K562 (cell line): ENCODE data around the gene OGDH. TPM values are rescaled to one million over a fixed set of nuclear protein-coding genes. Genes with fewer than 3 reads are reported as not detected.

Source experiments
- ATAC-seq: fragments of 200-7000 bp; cut with Tn5 transposase; 3 replicates; pipeline ENCODE4 v1.9.1; 2020; ENCODE audit warnings: moderate library complexity
- BruUV-seq: library from RNA; stranded (reverse); fragments of 400-500 nt; replicated peaks from 2 replicates; lab custom pipeline; 2021; lab: Mats Ljungman, UMichigan
- CTCF ChIA-PET: fragments of 300-600 bp; formaldehyde crosslinking; extraction: SDS; loops from one replicate; lab custom pipeline; 2021; ENCODE audit warnings: low intra/inter-chr PET ratio; lab: Yijun Ruan, JAX
- POLR2A ChIA-PET: fragments of 300-600, 350-650 bp; sonication (Branson Sonifier 250); formaldehyde crosslinking; extraction: SDS; loops from one replicate; lab custom pipeline; 2021; ENCODE audit warnings: antibody characterized with exemption, inconsistent platforms; lab: Yijun Ruan, JAX
- DNase-seq, 4 experiments: peaks; one replicate each; pipeline versions ENCODE4 v3.0.0 to v3.0.0-alpha.2; 2011 to 2018; ENCODE audit warnings: low spot score in 3 of 4, mixed read lengths in 3 of 4; ENCODE audit errors: extremely low read depth in 1 of 4
- FAIRE-seq: peaks from 2 replicates; lab custom pipeline; 2011; peaks lifted over from hg19 to GRCh38; lab: Jason Lieb, UNC
- H2AFZ ChIP-seq: 2 replicates; pipeline ENCODE4 v1.6.0; 2011; ENCODE audit warnings: low read depth, low read length, control low read depth, inconsistent platforms
- H3K27ac ChIP-seq: fragments of 200-600 bp; 3 replicates; pipeline ENCODE4 v1.8.0; 2011; ENCODE audit warnings: low read depth, mild to moderate bottlenecking, control low read depth, inconsistent platforms, low read length, moderate library complexity, mixed read lengths; ENCODE audit errors: extremely low read depth
- H3K27me3 ChIP-seq, 2 experiments: fragments of 300-600 bp in 1 of 2; 2 replicates in 1 of 2; 3 replicates in 1 of 2; pipeline versions ENCODE4 v1.6.0 to v1.8.0; 2011; ENCODE audit warnings: inconsistent platforms in 2 of 2, low read length in 2 of 2, mild to moderate bottlenecking in 1 of 2, mixed read lengths in 1 of 2, moderate library complexity in 1 of 2; ENCODE audit not compliant: control insufficient read depth in 2 of 2, insufficient read depth in 2 of 2
- H3K36me3 ChIP-seq: fragments of 300-600 bp; 3 replicates; pipeline ENCODE4 v1.8.0; 2011; ENCODE audit warnings: mild to moderate bottlenecking, low read length, inconsistent platforms; ENCODE audit not compliant: control insufficient read depth, insufficient read depth
- H3K4me1 ChIP-seq, 2 experiments: fragments of 200-600 bp in 1 of 2; replicated peaks in 1 of 2; 2 replicates in 1 of 2; 3 replicates in 1 of 2; pipeline versions ENCODE4 v1.5.1 to v1.8.0; 2011; ENCODE audit warnings: inconsistent platforms in 2 of 2, low read length in 2 of 2, mild to moderate bottlenecking in 1 of 2, mixed read lengths in 1 of 2, moderate library complexity in 1 of 2; ENCODE audit not compliant: control insufficient read depth in 2 of 2, insufficient read depth in 2 of 2
- H3K4me2 ChIP-seq: 2 replicates; pipeline ENCODE4 v1.6.1; 2011; ENCODE audit warnings: low read length, control low read depth, inconsistent platforms, mixed read lengths; ENCODE audit not compliant: insufficient read depth
- H3K4me3 ChIP-seq: fragments of 200-600 bp; sonication (generic), shearing (Covaris generic); 2 replicates; pipeline ENCODE4 v1.5.1; 2016; ENCODE audit warnings: control low read depth, inconsistent platforms
- H3K79me2 ChIP-seq: fragments of 200-600 bp; 3 replicates; pipeline ENCODE4 v1.8.0; 2011; ENCODE audit warnings: low read length, inconsistent platforms; ENCODE audit not compliant: control insufficient read depth, insufficient read depth
- H3K9ac ChIP-seq, 2 experiments: 2 replicates each; pipeline versions ENCODE4 v1.6.0 to v1.6.1; 2011; ENCODE audit warnings: low read depth in 2 of 2, low read length in 2 of 2, control low read depth in 1 of 2, inconsistent platforms in 1 of 2, mild to moderate bottlenecking in 1 of 2, mixed read lengths in 1 of 2; ENCODE audit not compliant: insufficient read depth in 1 of 2
- H3K9me1 ChIP-seq: one replicate; pipeline ENCODE4 v1.6.0; 2011; ENCODE audit warnings: inconsistent platforms, mild to moderate bottlenecking, low read length, moderate library complexity; ENCODE audit not compliant: control insufficient read depth, insufficient read depth
- H3K9me3 ChIP-seq: replicated peaks from 2 replicates; pipeline ENCODE4 v1.5.1; 2011; ENCODE audit warnings: low read depth, low read length, inconsistent platforms; ENCODE audit not compliant: control insufficient read depth, insufficient read depth
- H4K20me1 ChIP-seq: replicated peaks from 2 replicates; pipeline ENCODE4 v1.6.1; 2011; ENCODE audit warnings: low read length, inconsistent platforms, mixed read lengths; ENCODE audit not compliant: control insufficient read depth, insufficient read depth
- DMBX1 ChIP-seq: fragments of 250-450 bp; sonication (Bioruptor Pico); IDR thresholded peaks from 2 replicates; pipeline ENCODE4 v1.8.0; 2022; ENCODE audit warnings: inconsistent platforms, mild to moderate bottlenecking, moderate library complexity, borderline replicate concordance
- EWSR1 ChIP-seq: fragments of 450-650 bp; IDR thresholded peaks from 2 replicates; pipeline ENCODE4 v1.6.1; 2018; ENCODE audit warnings: borderline replicate concordance, mild to moderate bottlenecking, low read depth, moderate library complexity; ENCODE audit not compliant: partially characterized antibody
- SETDB1 ChIP-seq: IDR thresholded peaks from one replicate; pipeline ENCODE4 v1.6.1; 2012; ENCODE audit warnings: low read length, control low read depth, inconsistent platforms
- ZNF121 ChIP-seq: sonication (generic); formaldehyde crosslinking; conservative IDR thresholded peaks from 2 replicates; pipeline ENCODE4 v1.8.0; 2022; ENCODE audit warnings: missing genetic modification reagents
- ZNF507 ChIP-seq: conservative IDR thresholded peaks from 2 replicates; pipeline ENCODE4 v1.6.1; 2017; ENCODE audit warnings: missing genetic modification characterization, missing compliant biosample characterization
- WGBS: fragments of 100-300 bp; shearing (Covaris generic); methylation state at CpG from one replicate; pipeline ENCODE4 v1.1.6; 2016; ENCODE audit warnings: low coverage, mixed read lengths; ENCODE audit not compliant: insufficient coverage; ENCODE audit errors: missing lambda C conversion rate; 5-methylcytosine and 5-hydroxymethylcytosine counted together
- in situ Hi-C: fragments of 300-500 bp; cut with MboI; formaldehyde crosslinking; loops from 4 replicates; pipeline ENCODE4 v1.15.0; 2018; ENCODE audit warnings: inconsistent platforms, mixed read lengths
- intact Hi-C: fragments of 100-400 bp; cut with micrococcal nuclease; formaldehyde crosslinking; loops from 2 replicates; pipeline ENCODE4 v1.14.2; 2022
- polyA plus RNA-seq, 8 experiments: library from polyadenylated mRNA; depleted of rRNA in 4 of 8; stranded (reverse) in 5 of 8; unstranded in 3 of 8; fragments of >200 nt; fragmentation: Nextera tagmentation in 2 of 8; fragmentation: Illumina TruSeq in 1 of 8; extraction: Ambion mirVana in 2 of 8; extraction: Trizol in 1 of 8; gene quantifications; 2 replicates each; pipeline versions ENCODE4 v1.2.1 to v1.2.3, GENCODE V29; 2011 to 2014; ENCODE audit warnings: inconsistent platforms in 1 of 8, missing spikeins in 1 of 8
- total RNA-seq, 7 experiments: library from RNA; depleted of rRNA in 6 of 7; stranded (reverse); fragments of >200 nt in 6 of 7; fragmentation: Illumina TruSeq in 2 of 7; extraction: Trizol in 2 of 7; gene quantifications; 2 replicates each; pipeline versions ENCODE4 v1.2.1 to v1.2.3, GENCODE V29; 2011 to 2021; ENCODE audit warnings: low replicate concordance in 1 of 7
- TF ChIP-seq, protein P1 (sequence below): fragments of 250-450 bp; sonication (Bioruptor Pico); IDR thresholded peaks from 2 replicates; pipeline ENCODE4 v1.8.0; 2021; ENCODE audit warnings: moderate library complexity, mild to moderate bottlenecking, inconsistent platforms
- TF ChIP-seq, protein P2 (sequence below), 2 experiments: fragments of 450-650 bp; IDR thresholded peaks; 2 replicates each; pipeline ENCODE4 v1.6.1; 2016
- TF ChIP-seq, protein P3 (sequence below): fragments of 200-800 bp; sonication (Bioruptor generic); IDR thresholded peaks from 2 replicates; pipeline ENCODE4 v1.6.1; 2016; ENCODE audit warnings: missing genetic modification characterization, missing compliant biosample characterization

Gene OGDH
- total and polyA plus RNA-seq, 9 of the 15 experiments (the other 6 are each of a cell fraction or from before 2014, with no cell fraction given): 3.1 to 80.3 (median 23.5) TPM

GRCh38 chr7:44602576-44602910, 3.9 kb upstream of the OGDH start:
- WGBS: 0% methylated on average over 1 of the region's 1 CpG
- POLR2A ChIA-PET: no interaction called here
- no peak for TF ChIP-seq SETDB1
- TF ChIP-seq, protein P1, sequence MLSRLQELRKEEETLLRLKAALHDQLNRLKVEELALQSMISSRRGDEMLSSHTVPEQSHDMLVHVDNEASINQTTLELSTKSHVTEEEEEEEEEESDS: no peak
- TF ChIP-seq ZNF121: peak; percentile 78
- no peak for TF ChIP-seq DMBX1 (CRISPR knock-in tag)
- no peak for TF ChIP-seq ZNF507
- TF ChIP-seq, protein P2, sequence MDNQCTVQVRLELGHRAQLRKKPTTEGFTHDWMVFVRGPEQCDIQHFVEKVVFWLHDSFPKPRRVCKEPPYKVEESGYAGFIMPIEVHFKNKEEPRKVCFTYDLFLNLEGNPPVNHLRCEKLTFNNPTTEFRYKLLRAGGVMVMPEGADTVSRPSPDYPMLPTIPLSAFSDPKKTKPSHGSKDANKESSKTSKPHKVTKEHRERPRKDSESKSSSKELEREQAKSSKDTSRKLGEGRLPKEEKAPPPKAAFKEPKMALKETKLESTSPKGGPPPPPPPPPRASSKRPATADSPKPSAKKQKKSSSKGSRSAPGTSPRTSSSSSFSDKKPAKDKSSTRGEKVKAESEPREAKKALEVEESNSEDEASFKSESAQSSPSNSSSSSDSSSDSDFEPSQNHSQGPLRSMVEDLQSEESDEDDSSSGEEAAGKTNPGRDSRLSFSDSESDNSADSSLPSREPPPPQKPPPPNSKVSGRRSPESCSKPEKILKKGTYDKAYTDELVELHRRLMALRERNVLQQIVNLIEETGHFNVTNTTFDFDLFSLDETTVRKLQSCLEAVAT (IDR thresholded peaks at IDR 0.05): no peak
- TF ChIP-seq, protein P3, sequence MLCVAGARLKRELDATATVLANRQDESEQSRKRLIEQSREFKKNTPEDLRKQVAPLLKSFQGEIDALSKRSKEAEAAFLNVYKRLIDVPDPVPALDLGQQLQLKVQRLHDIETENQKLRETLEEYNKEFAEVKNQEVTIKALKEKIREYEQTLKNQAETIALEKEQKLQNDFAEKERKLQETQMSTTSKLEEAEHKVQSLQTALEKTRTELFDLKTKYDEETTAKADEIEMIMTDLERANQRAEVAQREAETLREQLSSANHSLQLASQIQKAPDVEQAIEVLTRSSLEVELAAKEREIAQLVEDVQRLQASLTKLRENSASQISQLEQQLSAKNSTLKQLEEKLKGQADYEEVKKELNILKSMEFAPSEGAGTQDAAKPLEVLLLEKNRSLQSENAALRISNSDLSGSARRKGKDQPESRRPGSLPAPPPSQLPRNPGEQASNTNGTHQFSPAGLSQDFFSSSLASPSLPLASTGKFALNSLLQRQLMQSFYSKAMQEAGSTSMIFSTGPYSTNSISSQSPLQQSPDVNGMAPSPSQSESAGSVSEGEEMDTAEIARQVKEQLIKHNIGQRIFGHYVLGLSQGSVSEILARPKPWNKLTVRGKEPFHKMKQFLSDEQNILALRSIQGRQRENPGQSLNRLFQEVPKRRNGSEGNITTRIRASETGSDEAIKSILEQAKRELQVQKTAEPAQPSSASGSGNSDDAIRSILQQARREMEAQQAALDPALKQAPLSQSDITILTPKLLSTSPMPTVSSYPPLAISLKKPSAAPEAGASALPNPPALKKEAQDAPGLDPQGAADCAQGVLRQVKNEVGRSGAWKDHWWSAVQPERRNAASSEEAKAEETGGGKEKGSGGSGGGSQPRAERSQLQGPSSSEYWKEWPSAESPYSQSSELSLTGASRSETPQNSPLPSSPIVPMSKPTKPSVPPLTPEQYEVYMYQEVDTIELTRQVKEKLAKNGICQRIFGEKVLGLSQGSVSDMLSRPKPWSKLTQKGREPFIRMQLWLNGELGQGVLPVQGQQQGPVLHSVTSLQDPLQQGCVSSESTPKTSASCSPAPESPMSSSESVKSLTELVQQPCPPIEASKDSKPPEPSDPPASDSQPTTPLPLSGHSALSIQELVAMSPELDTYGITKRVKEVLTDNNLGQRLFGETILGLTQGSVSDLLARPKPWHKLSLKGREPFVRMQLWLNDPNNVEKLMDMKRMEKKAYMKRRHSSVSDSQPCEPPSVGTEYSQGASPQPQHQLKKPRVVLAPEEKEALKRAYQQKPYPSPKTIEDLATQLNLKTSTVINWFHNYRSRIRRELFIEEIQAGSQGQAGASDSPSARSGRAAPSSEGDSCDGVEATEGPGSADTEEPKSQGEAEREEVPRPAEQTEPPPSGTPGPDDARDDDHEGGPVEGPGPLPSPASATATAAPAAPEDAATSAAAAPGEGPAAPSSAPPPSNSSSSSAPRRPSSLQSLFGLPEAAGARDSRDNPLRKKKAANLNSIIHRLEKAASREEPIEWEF (CRISPR knock-in tag): no peak
- no peak for TF ChIP-seq EWSR1
- DNase-seq (no peak), ATAC-seq (no peak), FAIRE-seq (no peak)
- Histone ChIP-seq H3K9me1 (no peaks in the 10 kb centered on the region), H3K79me2 (peaks cover 7% of the 10 kb centered on the region), H2AFZ (no peak overlapping the region), H3K9me3 (no peaks in the 10 kb centered on the region), H3K4me2 (no peak overlapping the region), H3K9ac (no peak overlapping the region), H3K4me1 (peaks cover 0 to 10% of the 10 kb centered on the region in 2 experiments; a peak in 3 of 5 replicates), H3K4me3 (no peak overlapping the region), H3K27me3 (0 out of 5 replicates have a peak, but pooled peaks cover 0 to 7% of the 10 kb centered on the region in 2 experiments), H4K20me1 (no peaks in the 10 kb centered on the region), H3K27ac (no peak overlapping the region), H3K36me3 (no peaks in the 10 kb centered on the region)
- BruUV-seq: no TSS peak
- in situ Hi-C loops: no loop called here
- intact Hi-C loops: no loop called here
- CTCF ChIA-PET: no interaction called here
